AG09319 (cell line): ENCODE data around the gene CFAP107.
A peak's percentile ranks its signal among the peaks of the same experiment; 100 is the strongest.

Source experiments
- DNase-seq: peaks from one replicate; pipeline ENCODE4 v3.0.0-alpha.2; 2010; ENCODE audit warnings: low read depth; ENCODE audit errors: extremely low read depth
- CTCF ChIP-seq: IDR thresholded peaks from 2 replicates; pipeline ENCODE4 v1.5.1; 2011; ENCODE audit warnings: low read depth, mild to moderate bottlenecking, inconsistent platforms, low read length, moderate library complexity

The CFAP107 gene

DNA sequence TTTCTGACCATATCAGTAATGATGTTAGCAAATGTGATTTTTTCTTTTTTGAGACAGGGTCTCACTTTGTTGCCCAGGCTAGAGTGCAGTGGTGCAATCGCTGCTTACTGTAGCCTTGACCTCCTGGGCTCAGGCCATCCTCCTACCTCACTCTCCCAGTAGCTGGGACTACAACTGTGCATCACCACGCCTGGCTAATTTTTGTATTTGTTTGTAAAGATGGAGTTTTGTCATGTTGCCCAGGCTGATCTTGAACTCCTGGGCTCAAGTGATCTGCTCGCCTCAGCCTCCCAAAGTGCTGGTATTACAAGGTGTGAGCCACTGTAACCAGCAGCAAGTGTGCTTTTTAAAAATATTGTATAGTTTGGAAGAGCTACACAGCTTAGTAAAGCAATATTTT is 4.1 kb upstream of the CFAP107 start:
- DNase-seq: no peak
- TF ChIP-seq CTCF: no peak

DNA sequence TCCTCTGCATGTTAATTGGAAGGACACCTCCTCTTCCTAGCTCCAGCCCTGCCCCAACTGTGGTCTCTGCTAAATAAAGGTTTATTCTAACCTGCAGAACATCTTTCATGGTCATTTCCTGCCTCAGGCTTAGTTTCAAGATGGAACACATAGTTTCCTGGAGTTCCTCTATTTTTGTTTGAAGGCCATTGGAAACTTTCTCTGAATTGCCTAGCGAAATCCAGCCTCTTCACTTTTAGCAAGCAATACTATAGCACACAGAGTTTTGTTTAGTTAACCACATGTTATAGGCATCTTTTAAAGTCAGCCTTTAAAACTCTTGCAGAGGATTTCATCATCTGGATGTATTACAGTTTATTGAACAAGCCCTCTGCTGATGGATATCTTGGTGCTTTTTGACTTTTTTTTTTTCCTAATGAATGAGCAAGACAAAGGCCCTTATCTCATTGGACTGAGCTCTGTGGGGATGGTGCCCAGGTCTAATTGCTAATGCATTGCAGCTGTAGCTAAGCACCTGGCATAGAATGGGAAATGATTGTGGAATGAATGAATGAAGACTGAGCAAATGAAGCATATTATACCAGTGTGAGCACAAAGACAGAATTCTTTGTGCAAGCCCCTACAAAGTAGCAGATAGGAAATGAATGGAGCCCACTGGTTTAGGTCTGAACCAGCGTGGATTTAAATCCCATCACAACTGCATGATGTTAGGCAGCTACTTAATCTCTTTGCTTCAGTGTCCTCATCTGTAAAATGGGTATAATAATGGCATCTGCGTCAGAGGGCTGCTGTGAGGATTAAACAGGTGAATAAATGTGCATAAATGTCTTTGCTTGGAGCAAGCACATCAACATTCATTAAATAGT is 641 bp upstream of the CFAP107 start:
- DNase-seq: peak; percentile 3
- no peak for TF ChIP-seq CTCF

- no peak for DNase-seq
- no peak for TF ChIP-seq CTCF
These were observed 2.9 kb downstream of the CFAP107 start for GRCh38 chr1:12748778-12749355.

DNA sequence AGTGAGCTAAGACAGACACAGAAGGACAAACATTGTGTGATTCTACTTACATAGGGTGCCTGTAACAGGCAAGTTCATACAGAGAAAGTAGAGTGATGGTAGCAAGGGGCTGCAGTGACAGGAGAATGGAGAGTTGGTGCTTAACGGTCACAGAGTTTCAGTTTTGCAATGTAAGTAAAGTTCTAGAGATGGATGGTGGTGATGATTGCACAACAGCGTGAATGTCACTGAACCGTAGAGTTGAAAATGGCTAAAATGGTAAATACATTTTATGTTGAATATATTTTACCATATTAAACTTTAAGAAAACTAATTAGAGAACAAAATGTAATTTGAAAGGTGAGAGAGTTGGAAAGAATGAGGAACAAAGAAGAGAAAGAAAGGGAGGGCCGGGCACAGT is 8.7 kb downstream of the CFAP107 start:
- no peak for DNase-seq
- no peak for TF ChIP-seq CTCF

GRCh38 chr1:12756273-12756672 is 10.3 kb downstream of the CFAP107 start:
- no peak for TF ChIP-seq CTCF
- DNase-seq: no peak

GRCh38 chr1:12756768-12757413 is 10.9 kb downstream of the CFAP107 start:
- no peak for DNase-seq
- TF ChIP-seq CTCF: no peak

GRCh38 chr1:12757836-12758235 is 11.8 kb downstream of the CFAP107 start:
- no peak for TF ChIP-seq CTCF

More at GRCh38 chr1:12757836-12758235, 11.8 kb downstream of the CFAP107 start:
- DNase-seq: no peak
